ENCODE data around the gene TMSB4X.
"Not testable (repeated sequence)": the region's sequence is repeated elsewhere in the genome, so short reads cannot be mapped to it uniquely, and the experiment has no call there.

TMSB4X gene

DNA sequence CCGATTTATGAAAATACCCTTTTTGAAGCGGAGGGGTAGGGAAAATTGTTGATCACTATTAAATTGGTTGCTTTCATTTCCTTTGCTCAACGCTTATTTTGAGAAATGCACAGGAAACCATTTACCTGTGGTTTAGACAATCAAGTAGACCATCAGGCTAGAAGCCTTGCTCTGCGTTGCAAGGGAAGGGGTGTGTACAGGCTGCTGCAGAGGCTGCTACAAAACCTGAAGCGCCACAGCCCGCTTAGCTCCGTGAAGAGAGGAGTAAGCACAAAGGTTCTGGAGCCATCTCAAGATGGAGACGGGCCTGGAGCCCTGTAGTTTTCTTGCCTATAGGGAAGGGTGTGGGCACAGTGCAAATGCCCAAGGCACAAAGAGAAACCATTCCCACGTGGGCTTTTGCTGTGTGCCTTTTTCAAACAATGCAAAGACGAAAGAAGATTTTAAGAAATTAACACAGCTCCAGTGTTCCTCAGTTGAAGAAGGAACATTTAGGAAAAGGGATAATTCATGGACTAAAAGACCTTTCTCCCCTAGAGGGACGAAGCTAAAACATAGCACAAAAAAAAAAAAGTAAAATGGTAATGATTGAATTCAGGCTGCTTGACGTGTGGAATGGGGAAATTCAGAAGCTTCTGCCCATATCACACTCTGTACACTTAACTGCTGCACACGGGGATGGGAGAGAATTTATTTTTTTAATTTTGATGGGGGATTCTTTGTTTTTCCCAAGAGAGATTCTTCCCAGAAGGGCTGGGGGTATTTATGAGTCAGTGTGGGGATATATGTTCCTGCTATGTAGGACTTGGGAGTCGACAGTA is 3.5 kb downstream of the TMSB4X start:
- H3K27ac ChIP-seq: peak overlapping the region; percentile 50 to 92
- TF ChIP-seq, protein P1, sequence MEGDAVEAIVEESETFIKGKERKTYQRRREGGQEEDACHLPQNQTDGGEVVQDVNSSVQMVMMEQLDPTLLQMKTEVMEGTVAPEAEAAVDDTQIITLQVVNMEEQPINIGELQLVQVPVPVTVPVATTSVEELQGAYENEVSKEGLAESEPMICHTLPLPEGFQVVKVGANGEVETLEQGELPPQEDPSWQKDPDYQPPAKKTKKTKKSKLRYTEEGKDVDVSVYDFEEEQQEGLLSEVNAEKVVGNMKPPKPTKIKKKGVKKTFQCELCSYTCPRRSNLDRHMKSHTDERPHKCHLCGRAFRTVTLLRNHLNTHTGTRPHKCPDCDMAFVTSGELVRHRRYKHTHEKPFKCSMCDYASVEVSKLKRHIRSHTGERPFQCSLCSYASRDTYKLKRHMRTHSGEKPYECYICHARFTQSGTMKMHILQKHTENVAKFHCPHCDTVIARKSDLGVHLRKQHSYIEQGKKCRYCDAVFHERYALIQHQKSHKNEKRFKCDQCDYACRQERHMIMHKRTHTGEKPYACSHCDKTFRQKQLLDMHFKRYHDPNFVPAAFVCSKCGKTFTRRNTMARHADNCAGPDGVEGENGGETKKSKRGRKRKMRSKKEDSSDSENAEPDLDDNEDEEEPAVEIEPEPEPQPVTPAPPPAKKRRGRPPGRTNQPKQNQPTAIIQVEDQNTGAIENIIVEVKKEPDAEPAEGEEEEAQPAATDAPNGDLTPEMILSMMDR (IDR thresholded peaks at IDR 0.05): no peak
- peak overlapping the region; percentile 84 for H3K4me3 ChIP-seq
- no peak for DNase-seq (ENCODE audit: low spot score)

DNA sequence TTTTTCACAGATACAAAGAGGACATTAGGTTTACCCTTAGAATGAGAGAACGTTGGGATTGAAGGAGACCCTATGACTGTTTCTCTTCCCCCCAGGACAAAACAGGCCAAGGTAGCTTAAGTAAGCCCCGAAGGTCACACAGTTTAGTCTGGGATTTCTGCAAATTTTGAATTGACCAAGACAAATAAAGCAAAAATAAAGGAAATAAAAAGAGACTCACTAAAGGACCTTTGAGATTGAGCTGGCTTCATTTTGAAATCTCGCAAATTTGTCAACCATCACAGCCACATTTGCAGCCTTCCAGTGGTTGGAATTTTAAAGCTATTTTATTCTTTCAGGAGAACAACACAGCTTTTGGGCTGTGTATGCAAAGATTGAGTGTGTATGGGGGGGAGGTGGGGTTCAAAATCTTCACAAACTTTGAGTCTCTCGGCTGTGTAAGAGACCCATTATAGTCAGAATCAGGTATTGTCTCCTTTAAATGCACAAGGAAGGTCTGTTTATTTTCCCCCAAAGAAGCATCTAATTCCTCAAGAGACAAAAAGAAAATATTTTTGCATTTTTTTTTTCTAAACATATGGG is 4.2 kb downstream of the TMSB4X start:
- DNase-seq (ENCODE audit: low spot score): no peak
- Histone ChIP-seq H3K4me3 (peak overlapping the region; percentile 0), H3K27ac (peak overlapping the region; percentile 50 to 92)
- TF ChIP-seq, protein P1 (IDR thresholded peaks at IDR 0.05): no peak

DNA sequence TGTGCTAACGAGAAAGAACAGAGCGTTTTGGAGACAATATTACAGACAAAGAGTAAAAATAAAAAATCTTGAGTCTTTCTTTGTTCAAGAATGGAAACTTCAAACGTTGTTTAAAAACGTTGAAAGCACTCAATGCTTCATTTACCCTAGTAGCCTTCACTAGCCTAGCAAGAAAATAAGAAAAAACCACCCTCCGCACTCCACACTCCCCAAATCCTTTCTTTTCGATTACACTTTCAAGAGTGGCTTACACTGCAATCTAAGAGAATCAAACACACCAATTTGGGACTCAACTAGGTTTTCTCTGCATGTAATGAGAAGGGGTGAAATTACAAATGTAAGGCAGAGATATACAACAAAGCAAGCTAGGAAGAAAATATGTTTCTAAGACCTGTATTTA is 4.7 kb downstream of the TMSB4X start:
- no peak for DNase-seq (ENCODE audit: low spot score)
- H3K4me3 ChIP-seq: no peak overlapping the region
- TF ChIP-seq, protein P1 (IDR thresholded peaks at IDR 0.05): no peak
- H3K27ac ChIP-seq: no peak overlapping the region

DNA sequence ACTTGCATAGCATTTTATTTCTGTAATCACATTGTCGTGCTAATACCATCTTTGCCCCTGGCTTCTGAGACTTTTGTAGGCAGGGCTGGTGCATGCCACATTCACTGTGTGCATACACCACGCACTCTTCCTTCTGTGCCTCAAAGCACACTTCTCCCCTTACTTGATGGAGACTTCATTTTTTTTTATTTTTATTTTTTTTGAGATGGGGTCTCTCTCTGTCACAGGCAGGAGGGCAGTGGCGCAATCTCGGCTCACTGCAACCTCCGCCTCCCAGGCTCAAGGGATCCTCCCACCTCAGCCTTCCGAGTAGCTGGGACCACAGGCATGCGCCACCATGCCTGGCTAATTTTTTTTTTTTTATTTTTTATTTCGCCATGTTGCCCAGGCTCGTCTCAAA is 5.1 kb downstream of the TMSB4X start:
- not testable (repeated sequence) for DNase-seq (ENCODE audit: low spot score); H3K27ac ChIP-seq; H3K4me3 ChIP-seq

DNA sequence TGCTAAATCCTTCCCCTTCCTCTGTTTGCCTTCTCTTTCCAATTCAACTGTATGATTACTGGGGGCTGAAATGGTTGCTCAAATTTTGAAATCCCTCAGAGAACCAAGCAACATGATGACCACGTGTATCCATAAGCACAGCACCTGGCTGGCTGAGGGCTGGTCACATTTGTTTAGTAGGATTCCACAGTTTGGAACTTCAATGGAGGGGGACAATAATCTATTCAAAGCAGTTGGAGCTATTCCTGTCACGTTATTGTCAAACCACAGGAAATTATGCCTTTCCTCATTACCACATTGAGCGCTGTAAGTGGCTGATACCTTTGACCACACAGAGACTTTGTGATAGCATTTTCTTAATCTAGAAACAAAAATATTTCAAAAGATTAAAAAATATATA is 7.0 kb downstream of the TMSB4X start:
- no peak for DNase-seq (ENCODE audit: low spot score)
- no peak overlapping the region for H3K27ac ChIP-seq
- H3K4me3 ChIP-seq: no peak overlapping the region
- TF ChIP-seq, protein P1 (IDR thresholded peaks at IDR 0.05): no peak

DNA sequence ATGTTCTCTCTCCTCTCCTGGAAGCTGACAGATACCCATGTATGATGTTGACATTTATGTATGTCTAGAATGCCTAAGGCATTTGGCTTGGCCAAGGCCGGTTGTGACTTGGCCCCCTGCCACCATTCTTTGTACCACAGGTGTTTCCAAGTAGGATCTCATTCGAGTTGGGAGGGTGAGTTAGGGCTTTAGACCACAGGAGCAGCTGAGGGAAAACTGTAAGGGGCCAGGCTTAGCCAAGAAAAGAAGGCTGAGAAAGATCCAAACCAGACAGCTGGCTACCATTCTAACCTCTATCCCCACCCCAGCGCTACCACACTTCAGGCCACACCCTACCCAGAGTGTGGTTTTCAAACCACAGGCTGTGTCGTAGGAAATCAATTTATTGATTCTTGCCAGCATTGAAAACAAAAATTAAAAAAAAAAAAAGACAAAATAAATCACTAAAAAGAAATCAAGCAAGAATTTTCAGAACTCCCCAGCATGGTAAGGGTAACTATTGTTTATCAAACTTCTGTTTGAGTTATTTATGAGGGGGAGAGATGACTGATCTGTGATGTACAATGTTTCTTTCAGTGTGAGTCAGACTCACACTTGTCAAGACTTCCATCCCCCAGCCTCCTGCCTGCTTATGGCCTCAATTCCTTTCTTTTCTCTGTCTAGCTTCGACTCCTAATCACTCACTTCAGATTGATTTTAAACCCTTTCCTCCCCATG is 9.9 kb downstream of the TMSB4X start:
- no peak overlapping the region for H3K4me3 ChIP-seq
- DNase-seq (ENCODE audit: low spot score): no peak
- no peak overlapping the region for H3K27ac ChIP-seq
- TF ChIP-seq, protein P1 (IDR thresholded peaks at IDR 0.05): no peak

DNA sequence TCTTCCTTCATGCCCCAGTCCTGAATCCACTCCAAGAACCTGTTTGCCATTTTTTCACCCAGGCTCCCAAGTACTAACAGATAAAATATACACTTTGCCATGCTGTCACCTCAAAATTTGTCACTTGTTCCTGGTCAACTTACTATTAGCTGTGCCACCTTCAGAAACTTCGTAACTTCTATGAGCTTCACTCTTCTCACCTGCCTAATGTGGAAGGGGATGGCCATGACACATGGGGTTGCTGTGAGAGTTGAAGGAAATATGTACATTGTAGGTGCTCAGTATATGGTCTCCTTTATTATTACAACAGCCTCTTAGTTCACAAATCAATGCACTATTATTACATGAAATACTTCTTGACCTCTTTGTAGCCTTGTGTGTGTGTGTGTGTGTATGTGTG is 10.4 kb downstream of the TMSB4X start:
- Histone ChIP-seq H3K4me3 (no peak overlapping the region), H3K27ac (no peak overlapping the region)
- DNase-seq (ENCODE audit: low spot score): no peak
- TF ChIP-seq, protein P1 (IDR thresholded peaks at IDR 0.05): no peak

All from coronary artery (tissue), 2 donors.